Testis (tissue), 3 donors: ENCODE results near the gene GPC2. TPM values are rescaled to one million over a fixed set of nuclear protein-coding genes. Genes with fewer than 3 reads are reported as not detected.
A peak's percentile ranks its signal among the peaks of the same experiment; 100 is the strongest.

Experiments
- DNase-seq: peaks from one replicate; pipeline ENCODE4 v3.0.0-alpha.2; 2019
- H3K27ac ChIP-seq, 2 donors: fragments of 200-600 bp; sonication (generic); one replicate each; pipeline ENCODE4 v1.5.1; 2019
- H3K27me3 ChIP-seq: fragments of 200-600 bp; sonication (generic); one replicate; pipeline ENCODE4 v1.5.1; 2019
- H3K36me3 ChIP-seq: fragments of 200-600 bp; sonication (generic); one replicate; pipeline ENCODE4 v1.5.1; 2017; ENCODE audit warnings: low read depth; ENCODE audit errors: missing control alignments
- H3K4me1 ChIP-seq: fragments of 200-600 bp; sonication (generic); one replicate; pipeline ENCODE4 v1.5.1; 2019
- H3K4me3 ChIP-seq, 2 donors: fragments of 200-600 bp; sonication (generic); one replicate each; pipeline ENCODE4 v1.5.1; 2017 to 2019
- H3K9me3 ChIP-seq: fragments of 200-600 bp; sonication (generic); one replicate; pipeline ENCODE4 v1.5.1; 2017
- CTCF ChIP-seq, 3 experiments: fragments of 450-650 bp in 2 of 3; fragments of 200-600 bp in 1 of 3; sonication (generic) in 1 of 3; IDR thresholded peaks; one replicate each; pipeline ENCODE4 v1.5.1; 2016 to 2019; ENCODE audit warnings: antibody characterized with exemption in 3 of 3, mild to moderate bottlenecking in 2 of 3, moderate library complexity in 1 of 3
- POLR2A ChIP-seq: fragments of 450-650 bp; IDR thresholded peaks from one replicate; pipeline ENCODE4 v1.6.1; 2017; ENCODE audit warnings: antibody characterized with exemption, mild to moderate bottlenecking, moderate library complexity
- WGBS, 2 donors: methylation state at CpG; one replicate each; pipeline ENCODE4 v1.1.5; 2018; 5-methylcytosine and 5-hydroxymethylcytosine counted together
- intact Hi-C: fragments of 100-400 bp; cut with DNase I; formaldehyde crosslinking; loops from one replicate; pipeline ENCODE4 v1.15.1; 2023; ENCODE audit warnings: low total_unique reads
- polyA plus RNA-seq: library from polyadenylated mRNA; stranded (reverse); fragments of 350-450 nt; fragmentation: Illumina TruSeq; extraction: RNeasy Lipid Tissue Mini Kit (QIAGEN cat#74804); gene quantifications from one replicate; pipeline ENCODE4 v1.2.3, GENCODE V29; 2014; ENCODE audit warnings: low read depth, low replicate concordance; ENCODE audit not compliant: insufficient read depth
- total RNA-seq, 2 donors: library from RNA; depleted of rRNA; stranded (reverse); fragments of >200 nt; gene quantifications; one replicate each; pipeline ENCODE4 v1.2.3, GENCODE V29; 2016

GPC2 gene
- total and polyA plus RNA-seq, 3 donors from 2014 or later, result 12.7 to 20.7 (median 17.7) TPM

GRCh38 chr7:100176096-100177044 lies 811 bp downstream of the GPC2 start:
- Histone ChIP-seq H3K27ac (peak overlapping the region in 1 of 2 donors; percentile 39), H3K4me1 (peaks cover 5% of the 10 kb centered on the region), H3K36me3 (no peaks in the 10 kb centered on the region), H3K9me3 (no peaks in the 10 kb centered on the region), H3K27me3 (no peaks in the 10 kb centered on the region), H3K4me3 (peak overlapping the region; percentile 49 to 62)
- intact Hi-C loops, result no loop called here
- no peak for DNase-seq
- WGBS, 2 donors, result 42 to 49% methylated on average over 12 to 14 of the region's 14 CpGs
- TF ChIP-seq POLR2A (no peak), CTCF (IDR thresholded peaks at IDR 0.05) (no peak)

- H3K36me3 ChIP-seq, result no peaks in the 10 kb centered on the region
- peaks cover 5% of the 10 kb centered on the region for H3K4me1 ChIP-seq
- H3K27me3 ChIP-seq, result no peaks in the 10 kb centered on the region
- TF ChIP-seq POLR2A, result no peak
- TF ChIP-seq CTCF (IDR thresholded peaks at IDR 0.05), result no peak
- WGBS, 2 donors, result 92 to 94% methylated on average over 14 of the region's 14 CpGs
- intact Hi-C loops, result no loop called here
- H3K4me3 ChIP-seq, result no peak overlapping the region
- H3K27ac ChIP-seq, result no peak overlapping the region
- no peak for DNase-seq
- H3K9me3 ChIP-seq, result no peaks in the 10 kb centered on the region
Measured at GRCh38 chr7:100175296-100175935, 1.8 kb downstream of the GPC2 start.

- intact Hi-C loops, result no loop called here
- Histone ChIP-seq H3K9me3 (no peaks in the 10 kb centered on the region), H3K27ac (no peak overlapping the region), H3K4me3 (no peak overlapping the region), H3K27me3 (no peaks in the 10 kb centered on the region), H3K4me1 (peaks cover 5% of the 10 kb centered on the region), H3K36me3 (no peaks in the 10 kb centered on the region)
- WGBS, 2 donors, result 92 to 95% methylated on average over 5 of the region's 5 CpGs
- no peak for DNase-seq
- TF ChIP-seq CTCF (IDR thresholded peaks at IDR 0.05) (no peak), POLR2A (no peak)
Measured at GRCh38 chr7:100174582-100174981, 2.6 kb downstream of the GPC2 start.

- peaks cover 8% of the 10 kb centered on the region for H3K4me1 ChIP-seq
- H3K9me3 ChIP-seq, result no peaks in the 10 kb centered on the region
- no peak overlapping the region for H3K4me3 ChIP-seq
- no peaks in the 10 kb centered on the region for H3K27me3 ChIP-seq
- no peaks in the 10 kb centered on the region for H3K36me3 ChIP-seq
- TF ChIP-seq POLR2A (no peak), CTCF (IDR thresholded peaks at IDR 0.05) (no peak)
- 83 to 86% methylated on average over 5 to 11 of the region's 11 CpGs for WGBS, 2 donors
- intact Hi-C loops, result no loop called here
- DNase-seq, result no peak
- no peak overlapping the region for H3K27ac ChIP-seq
Measured at GRCh38 chr7:100173806-100174495, 3.2 kb downstream of the GPC2 start.
